NCI-H2227 treated with DMSO at 0.1 percent for 48 hours (cell line): ENCODE results near the gene SYT17.

ENCODE experiments used
- DNase-seq: peaks from one replicate; lab custom pipeline; 2025; lab: John Stamatoyannopoulos, UW

The SYT17 gene, protein sequence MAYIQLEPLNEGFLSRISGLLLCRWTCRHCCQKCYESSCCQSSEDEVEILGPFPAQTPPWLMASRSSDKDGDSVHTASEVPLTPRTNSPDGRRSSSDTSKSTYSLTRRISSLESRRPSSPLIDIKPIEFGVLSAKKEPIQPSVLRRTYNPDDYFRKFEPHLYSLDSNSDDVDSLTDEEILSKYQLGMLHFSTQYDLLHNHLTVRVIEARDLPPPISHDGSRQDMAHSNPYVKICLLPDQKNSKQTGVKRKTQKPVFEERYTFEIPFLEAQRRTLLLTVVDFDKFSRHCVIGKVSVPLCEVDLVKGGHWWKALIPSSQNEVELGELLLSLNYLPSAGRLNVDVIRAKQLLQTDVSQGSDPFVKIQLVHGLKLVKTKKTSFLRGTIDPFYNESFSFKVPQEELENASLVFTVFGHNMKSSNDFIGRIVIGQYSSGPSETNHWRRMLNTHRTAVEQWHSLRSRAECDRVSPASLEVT

DNA sequence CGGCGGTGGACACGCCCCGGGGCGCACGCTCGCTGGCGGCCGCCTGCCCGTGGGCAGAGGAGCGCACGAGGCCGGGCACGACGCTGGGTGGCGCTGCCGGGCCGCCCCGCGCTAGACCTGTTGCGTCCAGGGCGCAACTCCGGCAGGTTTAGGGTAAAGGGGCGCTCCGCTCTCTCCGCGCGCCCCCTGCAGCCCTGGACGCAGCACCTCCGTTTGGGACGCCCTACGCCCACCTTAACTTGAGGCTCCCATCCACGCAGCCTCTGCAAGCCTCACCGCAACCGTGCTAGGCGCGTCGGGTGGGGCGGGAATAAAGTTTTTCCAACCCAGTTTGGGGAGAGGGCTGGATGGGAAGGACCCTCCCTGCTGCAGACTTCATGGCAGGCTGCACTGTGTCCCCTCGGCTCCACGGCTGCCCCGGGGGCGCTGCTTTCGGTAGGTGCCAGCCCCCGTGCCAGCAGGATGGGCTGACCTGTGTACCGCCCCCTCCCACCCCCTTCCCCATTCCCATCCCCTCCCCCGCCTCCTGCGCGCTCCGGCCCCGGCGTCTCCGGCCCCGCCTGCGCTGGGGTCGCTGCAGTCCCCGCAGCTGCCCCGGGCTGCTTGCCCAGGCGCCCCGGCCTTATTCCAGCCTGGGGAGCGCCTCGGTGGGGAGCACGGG lies at the start of gene SYT17:
Gene SYT17 (plus strand): TSS at position 531 of the 661 bp plus-strand sequence. CDS start 407 bp downstream, outside the sequence.
- peak; percentile 37 for DNase-seq

DNA sequence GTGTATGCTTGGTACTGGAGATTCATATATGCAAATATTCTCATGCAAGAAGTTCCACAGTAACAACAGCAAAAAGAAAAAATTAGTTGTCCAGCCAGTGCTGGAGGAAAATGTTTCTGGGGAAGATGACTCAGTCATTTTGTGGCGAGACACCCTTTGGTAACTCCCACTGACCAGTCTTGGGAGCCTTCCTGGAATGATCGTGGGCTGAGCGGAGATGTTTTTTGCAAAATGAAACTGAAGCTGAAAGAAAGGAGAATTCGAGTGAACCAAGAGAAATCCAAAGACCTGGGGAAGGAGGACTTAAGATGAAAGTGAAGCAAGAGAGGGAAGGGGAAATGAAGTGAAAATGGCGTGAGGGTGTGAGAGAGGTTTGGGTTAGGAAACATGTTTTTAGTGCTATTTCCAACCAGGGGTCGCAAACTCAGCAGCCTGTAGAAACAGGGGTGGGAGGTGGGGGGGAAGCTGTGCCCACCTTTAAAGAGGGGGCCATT lies 49.1 kb upstream of the SYT17 start:
- no peak for DNase-seq

DNA sequence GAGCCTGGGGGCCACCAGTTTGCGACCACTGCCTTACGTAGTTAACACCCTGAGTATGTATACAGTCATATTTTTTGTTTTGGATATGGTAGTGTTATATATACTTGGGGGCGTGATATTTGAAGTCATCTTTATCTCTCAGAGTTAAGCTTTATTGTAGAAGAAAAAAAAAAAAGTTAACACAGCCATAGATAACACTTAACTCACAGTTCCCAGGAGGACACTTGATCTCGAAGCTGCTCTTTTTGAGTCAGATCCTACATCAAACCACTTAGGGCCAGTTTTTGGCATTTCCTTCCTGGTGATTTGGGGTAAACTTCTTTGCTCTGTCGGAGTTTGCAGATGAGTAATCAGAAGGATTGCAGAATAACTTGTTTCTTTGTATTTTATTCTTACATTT lies 48.5 kb upstream of the SYT17 start:
- DNase-seq, result no peak

DNA sequence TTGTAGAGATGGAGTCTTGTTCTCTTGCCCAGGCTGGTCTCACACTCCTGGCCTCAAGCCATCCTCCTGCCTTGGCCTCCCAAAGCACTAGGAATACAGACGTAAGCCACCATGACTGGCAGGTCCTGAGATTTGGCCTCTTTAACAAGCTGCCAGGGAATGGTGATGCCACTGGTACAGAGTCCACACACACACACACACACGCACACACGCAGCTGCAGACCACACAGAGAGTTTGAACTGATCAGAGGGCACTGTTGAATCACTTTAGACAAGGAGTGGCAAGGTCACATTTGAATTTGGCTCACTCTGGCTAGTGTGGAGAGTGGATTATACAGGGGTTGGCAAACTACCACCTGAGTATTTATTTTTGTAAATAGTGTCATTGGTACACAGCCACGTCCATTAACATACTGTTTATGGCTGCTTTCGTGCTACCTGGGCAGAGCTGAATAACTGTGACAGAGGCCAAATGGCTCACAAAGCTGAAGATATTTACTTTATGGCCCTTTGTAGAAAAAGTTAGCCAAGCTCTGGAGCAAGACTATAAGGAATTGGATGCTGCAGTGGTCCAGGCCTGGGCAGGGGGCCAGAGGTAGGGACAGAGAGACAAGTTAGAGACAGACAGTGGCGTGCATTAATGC lies 44.4 kb upstream of the SYT17 start:
- no peak for DNase-seq

DNA sequence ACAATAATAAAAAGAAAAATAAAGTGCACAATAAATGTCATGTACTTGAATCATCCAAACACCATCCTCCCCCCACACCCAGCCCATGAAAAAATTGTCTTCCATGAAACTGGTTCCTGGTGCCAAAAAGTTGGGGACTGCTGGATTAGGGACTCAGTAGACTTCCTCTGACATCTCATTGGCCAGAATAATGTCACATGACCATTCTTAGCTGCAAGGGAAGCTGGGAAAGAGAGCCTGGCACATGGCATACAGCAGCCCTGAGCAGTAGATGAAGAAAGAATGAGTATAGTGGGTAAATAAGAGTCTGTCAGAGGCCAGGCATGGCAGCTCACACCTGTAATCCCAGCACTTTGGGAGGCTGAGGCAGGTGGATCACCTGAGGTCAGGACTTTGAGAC lies 41.7 kb upstream of the SYT17 start:
- DNase-seq, result no peak

DNA sequence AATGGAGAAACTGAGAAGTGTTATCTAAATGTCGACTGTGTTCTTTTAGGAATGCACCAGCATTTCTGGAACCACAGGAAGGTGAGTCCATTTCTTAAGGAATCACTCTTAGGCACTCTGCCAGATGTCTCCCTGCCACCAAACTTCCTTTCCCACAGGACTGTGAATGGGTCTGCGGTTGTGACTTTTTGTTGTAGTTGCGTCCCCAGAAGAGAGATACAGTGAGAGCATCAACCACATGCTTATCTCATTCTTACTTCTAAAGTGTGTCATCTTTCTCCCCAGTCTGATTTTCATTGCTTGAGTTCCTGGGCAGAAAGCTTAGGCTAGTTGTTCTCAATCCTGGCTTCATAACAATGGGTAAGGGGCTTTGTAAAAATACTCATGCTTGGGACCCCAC lies 40.8 kb upstream of the SYT17 start:
- no peak for DNase-seq

DNA sequence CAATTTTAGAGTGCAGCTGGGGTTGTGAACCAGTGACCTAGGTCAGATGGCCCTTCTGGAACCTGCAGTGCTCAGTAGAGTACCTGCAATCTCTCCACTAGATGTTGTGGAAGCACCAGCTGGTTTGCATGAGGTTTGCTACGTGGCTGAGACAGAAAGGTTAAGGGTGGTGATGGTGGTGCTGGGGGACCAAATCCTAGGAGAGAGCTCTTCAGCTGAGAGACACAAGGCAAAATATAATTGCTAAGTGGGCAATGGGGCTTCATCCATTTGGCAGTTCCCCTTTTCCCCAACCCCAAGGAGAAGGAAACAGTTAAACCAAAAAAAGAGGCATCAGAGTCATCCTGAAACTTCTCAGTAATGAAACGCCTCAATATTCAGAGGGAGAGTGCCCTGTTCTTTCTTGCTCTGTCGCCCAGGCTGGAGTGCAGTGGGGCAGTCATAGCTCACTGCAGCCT lies 40.3 kb upstream of the SYT17 start:
- no peak for DNase-seq

DNA sequence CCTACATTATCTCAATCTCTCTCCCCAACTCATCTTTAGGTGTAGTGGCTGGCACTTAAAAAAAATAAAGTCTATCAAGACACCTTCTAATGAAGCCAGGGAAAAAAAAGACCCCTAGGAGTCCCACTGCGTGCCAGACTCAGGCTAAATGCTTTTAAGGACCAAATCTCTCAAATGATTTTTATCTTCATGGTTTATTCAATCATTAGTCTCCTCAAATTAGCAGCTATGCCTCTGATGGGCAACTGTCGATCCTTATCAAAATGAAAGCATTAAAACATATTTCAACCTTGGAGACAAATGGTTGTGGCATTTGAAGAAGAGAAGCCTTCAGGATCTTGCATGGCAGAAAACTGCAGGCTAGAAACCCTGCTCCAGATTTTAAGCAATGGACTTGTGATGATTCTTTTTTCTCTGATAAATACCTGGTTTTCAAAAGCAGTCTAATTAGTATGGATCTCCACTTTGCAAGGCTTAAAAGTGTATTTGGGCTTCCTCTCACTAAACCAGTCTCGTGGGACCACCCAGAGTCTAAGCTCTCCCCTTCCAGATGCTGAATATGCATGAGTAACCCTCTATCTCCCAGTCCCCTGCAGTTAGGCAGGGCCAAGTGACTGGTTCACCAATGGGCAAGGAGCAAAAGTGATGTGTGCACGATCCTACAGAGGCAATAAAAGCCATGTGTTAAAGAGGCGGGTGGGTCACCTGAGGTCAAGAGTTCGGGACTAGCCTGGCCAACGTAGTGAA lies 39.4 kb upstream of the SYT17 start:
- DNase-seq, result no peak

DNA sequence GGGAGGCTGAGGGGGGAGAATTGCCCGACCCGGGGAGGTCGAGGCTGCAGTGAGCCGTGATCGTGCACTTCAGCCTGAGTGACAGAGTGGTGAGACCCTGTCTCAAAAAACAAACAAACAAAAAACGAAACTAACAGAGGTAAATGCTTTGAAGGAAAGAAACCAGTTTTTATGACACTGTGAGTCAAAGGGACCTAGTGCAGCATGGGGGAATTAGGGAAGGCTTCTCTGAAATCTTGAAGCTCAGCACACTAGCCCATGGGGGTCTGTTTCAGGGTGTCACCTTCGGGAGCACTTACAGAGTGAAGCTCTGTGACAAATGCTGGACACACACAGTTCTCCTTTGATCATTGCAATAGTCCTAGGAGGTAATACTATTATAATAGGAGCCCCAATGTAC lies 37.7 kb upstream of the SYT17 start:
- no peak for DNase-seq

DNA sequence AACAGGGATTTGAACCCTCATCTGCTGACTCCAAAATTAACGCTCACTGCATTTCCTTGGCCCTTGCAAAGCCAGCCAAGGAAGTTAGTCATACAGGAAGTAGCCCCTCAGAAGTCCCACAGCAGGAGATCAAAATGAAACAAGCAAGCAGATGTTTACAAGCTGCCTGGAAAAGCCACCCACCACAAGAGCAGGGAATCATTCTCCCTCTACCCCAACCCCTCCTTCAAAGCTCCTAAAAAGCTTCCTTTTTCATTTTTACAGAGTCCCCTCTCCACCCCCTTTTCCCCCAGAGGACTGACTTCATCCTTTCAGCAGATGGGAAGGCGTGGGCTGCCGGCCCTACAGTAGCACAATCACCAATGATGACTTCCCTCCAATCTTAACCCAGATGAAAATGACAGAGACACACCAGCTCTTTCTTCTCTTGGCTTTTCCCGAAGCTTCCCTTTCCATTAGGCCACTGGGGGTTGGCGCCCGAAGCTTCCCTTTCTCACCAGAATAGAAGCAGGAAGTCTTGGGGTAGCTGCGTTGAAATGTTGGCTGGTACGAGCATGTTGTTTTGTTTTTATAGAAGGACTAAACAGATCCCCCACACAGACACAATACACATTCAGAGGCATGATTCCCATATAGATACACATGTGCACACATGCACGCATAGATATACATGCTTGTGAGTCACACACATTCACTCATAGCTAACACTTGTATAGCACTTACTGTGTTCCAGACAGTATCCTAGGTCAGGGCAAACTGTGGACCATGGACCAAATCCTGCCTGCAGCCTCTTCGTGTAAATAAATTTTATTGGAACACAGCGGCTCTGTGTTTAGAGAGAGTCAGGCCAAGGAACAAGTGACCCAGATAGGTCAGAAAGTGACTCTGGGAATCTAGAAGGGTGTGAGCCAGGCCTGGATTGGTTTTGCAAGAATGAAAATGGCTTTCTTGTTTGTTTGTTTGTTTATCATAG lies 36.9 kb upstream of the SYT17 start:
- DNase-seq, result peak; percentile 47

DNA sequence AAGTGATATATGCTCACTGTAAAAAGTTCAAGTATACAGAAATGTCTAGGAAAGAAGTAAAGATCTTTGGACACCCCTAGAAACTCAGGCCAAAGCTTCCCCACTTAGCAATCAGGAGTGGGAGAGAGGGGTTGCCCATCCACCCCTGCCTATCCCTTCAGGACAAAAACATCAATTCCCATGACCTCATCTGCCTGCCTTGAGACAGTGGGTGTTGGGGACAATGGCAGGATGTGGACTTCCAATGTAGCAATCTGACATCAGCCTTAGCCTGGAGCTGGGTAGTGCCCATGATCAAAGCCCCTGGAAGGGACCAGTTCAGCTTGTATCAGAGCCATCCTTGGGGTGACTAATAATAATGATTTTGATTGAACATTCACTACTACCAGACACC lies 36.2 kb upstream of the SYT17 start:
- DNase-seq, result no peak

DNA sequence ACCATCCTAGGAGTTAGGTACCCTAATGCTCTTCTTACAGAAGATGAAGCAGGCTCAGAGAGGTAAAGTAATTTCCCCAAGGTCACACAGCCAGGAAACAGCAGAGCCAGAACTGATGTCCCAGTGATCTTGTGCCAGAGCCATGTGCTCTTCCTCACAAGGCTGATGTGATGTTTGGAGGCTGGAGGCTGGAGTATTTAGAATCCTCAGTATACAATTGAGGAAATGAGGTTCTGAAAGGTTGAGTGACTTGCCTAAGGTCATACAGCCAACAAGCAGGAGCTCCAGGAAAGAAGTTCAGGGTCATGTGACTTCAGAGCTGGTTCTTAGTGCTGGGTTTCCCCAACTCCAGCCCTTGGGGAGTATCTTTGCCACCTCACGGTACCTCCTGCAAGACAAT lies 35.8 kb upstream of the SYT17 start:
- no peak for DNase-seq

DNA sequence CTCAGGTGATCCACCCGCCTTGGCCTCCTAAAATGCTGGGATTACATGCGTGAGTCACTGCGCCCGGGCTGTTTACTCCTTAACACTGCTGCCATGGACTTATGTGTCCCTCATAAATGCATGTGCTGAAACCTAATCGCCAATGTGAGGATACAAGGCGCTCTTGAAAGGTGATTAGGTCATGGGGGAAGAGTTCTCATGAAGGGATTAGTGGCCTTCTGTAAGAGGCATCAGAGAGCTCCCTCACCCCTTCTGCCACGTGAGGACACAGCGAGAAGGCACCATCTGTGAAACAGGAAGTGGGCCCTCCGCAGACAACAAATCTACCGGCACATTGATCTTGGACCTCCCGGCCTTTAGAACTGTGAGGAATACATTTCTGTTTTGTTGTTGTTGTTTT lies 35.1 kb upstream of the SYT17 start:
- DNase-seq, result no peak

DNA sequence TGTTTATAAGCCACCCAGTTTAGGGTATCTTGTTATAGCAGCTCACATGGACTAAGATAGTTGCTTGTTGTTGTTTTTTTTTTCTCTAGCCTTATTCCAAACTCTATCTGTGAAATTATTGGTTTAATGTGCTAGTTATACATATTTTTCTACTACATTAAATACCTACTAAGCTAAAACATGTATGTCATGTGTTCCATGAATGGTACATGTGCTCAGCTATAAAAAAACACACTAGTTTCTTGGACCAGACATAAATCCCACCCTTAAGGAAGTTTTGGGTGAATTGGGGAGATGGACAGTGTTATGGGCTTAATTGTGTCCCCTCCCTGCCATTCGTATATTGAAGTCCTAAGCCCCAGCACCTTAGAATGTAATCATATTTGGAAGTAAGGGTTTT lies 34.4 kb upstream of the SYT17 start:
- no peak for DNase-seq

DNA sequence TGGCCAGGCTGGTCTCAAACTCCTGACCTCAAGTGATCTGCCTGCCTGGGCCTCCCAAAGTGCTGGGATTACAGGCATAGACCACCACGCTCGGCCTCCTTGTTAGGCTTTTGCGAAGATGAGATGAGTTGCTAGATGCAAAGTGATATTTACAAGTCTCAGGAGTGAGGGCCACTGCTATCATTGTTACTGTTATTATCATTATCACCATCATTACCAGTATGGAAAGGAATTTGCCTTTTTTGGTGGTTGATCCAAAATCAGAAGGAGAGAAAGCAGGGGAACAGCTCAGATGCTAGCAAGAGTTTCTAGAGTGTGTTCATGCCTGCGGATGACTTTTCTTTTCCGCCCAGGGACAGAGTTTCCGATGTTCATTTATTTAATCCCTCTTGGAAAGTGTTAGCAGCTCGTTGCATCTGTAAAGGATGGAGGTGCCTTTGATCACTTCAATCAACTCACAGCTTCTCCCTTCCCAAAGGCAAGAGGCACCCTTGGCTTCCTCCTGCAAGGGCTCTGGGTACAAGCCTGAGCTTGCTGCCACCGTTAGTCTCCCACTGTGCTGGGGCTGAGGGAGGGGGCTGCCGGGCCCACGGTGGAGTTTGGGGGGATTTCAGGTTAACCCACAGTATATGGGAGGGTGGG lies 32.7 kb upstream of the SYT17 start:
- no peak for DNase-seq

DNA sequence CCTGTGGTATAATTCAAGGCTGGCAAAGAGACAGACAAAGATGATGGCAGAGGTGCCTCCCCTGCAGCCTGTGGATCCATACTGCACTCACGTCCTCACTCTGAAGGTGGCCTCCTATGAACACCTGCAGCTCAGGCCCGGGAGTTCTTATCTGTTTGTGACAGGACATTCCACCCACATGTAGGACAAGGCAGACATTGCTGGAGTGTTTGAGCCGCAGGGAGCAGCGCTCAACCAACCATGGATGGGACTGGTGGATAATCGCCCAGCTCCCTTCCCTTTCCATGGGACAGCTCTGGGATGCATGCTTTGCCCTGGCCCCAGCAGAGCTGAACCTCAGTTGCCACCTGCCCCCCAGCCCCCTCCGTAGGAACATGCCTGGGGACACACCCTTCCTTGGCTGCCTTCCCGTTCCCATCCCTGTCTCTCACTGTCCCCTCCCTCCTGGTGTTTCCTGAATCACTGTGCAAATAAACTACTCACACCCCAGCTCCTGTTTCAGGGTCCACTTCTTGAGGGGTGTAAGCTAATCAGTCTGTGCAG lies 32.1 kb upstream of the SYT17 start:
- no peak for DNase-seq

DNA sequence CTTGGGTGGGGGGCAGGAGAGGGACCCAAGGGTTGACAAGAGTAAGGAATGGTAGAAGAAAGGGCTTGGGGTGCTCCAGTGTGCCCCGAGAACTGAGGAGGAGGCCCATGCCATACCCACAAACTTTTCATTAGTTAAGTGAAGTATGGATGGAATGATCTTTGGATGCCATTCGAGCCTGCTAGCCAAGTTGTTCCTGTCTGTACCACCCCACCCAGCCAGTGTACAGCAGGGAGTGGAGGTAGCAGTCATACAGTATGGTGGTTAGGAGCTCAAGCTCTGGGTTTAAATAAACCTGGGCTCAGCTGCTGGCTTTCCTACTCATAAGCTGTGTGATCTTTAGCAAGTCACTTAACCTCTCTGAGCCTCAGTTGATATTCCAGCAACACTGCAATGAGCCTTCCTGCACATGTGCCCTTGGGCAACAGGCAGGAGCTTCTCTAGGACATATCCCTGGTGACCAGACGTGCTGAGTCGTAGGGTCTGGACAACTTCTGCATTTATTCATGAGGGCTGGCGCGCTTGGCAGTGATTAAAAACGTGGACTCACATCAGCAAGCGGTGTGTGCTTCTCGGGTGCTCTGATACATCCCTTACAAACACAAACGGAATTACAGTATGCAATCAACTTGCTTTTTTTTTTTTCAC lies 31.4 kb upstream of the SYT17 start:
- no peak for DNase-seq

DNA sequence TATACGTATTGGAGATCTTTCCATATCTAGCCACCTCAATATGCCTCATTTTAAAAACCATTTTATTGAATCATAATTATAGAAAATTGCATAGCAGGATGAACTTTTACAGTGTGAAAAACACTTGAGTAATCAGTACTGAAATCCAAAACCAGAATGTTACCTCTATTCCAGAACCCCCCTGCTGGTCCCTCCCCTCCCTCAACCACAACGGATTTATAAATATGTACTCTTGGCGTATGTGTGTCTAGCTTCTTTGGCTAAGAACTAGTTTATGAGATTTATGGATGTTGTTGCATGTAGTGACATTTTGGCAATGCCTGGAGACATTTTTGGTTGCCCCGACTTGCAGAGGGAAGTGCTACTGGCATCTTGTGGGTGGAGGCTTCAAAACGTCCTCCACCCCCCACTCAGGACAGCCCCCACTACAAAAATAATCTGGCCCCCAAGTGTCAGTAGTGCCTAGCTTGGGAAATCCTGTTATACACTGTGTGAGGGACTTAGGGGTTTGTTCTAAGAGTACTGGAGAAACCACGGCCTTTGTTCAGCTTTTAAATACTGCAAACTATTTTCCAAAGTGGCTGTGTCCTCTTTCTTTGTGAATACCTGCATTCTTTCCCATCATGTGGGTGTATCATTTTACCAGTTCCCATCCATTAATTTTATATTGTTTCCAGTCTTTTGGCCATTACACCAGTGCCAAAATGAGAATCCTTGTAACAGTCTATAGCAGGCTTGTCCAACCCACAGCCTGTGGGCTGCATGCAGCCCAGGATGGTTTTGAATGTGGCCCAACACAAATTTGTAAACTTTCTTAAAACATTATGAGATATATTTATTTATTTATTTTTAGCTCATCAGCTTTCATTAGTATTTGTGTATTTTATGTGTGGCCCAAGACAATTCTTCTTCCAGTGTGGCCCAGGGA lies 30.6 kb upstream of the SYT17 start:
- DNase-seq, result peak; percentile 42
